HG02763 (cell line): Measurements from ENCODE around the gene AKR1B15.

ENCODE experiments used
- ATAC-seq: cut with Tn5 transposase; IDR thresholded peaks from one replicate; pipeline ENCODE4 v1.9.1; 2021; ENCODE audit warnings: mild to moderate bottlenecking, moderate library complexity; ENCODE audit not compliant: unreplicated experiment

AKR1B15 gene

DNA sequence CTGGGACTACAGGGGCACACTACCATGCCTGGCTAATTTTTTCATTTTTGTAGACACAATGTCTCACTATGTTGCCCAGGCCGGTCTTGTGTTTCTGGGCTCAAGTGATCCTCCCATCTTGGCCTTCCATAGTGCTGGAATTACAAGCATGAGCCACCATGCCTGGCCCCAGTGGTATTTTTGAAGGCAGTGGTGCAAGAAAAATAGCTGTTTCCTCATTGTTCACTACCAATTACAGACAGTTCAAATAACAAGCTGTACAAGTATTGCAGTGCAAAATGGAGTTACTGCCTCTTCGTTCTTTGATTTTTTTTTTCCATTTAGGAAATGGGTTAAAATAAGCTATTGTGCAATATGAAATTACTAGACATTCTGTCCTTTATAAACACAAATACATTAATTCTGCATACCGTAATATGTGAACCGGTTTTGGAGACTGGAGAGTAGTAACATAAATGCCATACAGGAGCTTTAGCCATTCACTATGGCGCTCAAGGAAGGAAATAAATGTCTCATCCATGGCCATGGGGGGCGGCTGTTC lies 62.8 kb downstream of the AKR1B15 start:
- ATAC-seq, result no peak

DNA sequence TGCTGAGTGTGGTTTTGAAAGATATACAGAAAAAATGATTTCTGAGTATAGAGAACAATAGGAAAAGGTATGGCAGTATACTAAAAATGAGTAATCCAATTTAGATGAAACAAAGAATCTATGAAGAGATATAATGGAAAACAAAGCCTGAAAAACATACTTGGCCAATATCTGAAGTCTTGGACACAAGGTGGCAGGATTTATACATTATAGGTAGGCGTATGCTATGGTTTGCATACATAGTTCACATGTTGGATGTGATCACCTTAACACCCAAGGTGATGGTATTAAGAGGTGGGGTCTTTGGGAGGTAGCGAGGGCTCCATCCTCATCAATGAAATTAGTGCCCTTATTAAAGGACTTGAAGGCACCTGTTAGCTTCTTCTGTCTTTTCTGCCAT lies 63.3 kb downstream of the AKR1B15 start:
- ATAC-seq, result no peak

DNA sequence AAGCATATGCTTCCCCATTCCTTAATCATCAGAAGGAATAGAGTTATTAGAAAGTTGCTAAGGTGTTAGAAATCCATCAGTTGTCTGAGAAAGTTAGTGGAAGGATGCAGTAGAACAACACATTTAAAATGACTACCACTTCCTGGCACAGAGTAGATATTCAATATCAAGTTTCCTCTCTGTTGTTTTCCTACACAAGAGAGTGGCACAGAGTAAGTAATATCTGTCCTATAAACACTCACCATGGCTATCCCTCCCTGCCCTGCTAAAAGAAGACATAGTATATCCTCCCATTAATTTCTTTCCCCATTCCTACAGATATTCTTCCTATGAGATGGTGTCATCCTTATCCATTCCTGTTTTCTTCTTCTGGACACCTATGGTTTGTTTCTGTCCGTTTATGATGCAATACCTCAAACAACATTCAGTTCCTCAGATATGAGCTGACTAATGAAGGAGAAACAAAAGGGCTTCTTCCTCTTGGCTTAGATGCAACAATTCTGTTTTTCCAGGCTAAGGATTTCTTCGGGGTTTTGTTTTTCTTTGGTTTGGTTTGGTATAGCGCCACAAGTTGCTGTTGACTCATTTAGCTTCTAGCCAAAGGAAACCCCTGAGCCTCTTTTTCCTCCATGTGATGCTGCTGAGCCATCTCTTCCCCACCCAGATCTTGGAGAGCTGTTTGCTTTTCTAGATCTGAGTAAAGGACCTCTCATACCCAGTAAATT lies 64.9 kb downstream of the AKR1B15 start:
- ATAC-seq, result no peak

DNA sequence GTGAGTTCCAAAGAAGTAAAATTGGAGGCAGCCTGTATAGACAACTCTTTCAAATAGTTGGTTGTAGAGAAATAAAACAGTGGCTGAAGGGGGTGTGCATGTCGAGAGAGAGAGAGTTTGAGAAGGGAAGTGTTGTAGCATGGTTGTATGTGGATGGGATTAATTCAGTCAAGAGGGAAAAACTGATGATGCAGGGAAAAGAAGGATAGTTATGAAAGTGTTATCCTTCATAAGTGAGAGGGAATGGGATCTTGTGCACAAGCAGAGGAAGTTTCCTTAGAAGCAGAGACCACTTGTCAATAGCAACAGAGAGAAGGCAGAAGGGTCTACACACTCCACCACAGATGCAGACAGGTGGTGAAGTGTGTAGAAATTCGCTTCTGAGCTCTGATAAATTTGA lies 67.7 kb downstream of the AKR1B15 start:
- ATAC-seq, result no peak

DNA sequence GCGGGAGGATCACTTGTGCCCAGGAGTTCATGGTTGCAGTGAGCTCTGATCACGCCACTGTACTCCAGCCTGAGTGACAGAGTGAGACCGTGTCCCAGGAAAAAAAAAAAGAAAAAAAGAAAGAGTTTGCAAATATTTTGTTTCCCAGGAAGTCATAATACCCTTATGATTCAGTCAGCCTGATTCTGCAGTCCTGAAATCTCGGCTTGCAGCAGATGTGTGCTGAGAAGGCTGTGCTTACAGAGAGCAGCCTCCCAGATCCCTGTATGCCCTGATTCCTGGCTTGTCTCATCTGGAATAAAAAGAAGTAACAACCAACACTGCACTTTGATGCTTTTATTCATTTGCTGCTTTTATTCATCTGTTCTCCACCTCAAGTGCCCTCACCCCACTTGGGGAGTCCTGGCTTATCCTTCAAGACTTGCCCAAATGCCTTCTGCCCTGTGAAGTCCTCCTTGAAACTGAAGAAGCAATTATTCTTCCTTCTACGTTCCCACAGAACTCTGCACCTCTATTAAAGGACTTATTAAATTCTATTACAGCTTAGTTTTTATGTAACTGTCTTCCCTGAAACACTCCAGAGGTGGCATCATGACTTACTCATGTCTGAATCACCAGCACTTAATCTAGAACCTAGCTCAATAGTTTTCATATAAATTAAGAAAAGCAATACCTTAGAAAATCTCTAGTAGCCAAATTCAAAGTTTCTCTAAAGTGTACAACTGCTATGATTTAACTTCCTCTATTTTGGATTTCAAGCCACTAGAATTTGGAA lies 70.0 kb downstream of the AKR1B15 start:
- no peak for ATAC-seq

DNA sequence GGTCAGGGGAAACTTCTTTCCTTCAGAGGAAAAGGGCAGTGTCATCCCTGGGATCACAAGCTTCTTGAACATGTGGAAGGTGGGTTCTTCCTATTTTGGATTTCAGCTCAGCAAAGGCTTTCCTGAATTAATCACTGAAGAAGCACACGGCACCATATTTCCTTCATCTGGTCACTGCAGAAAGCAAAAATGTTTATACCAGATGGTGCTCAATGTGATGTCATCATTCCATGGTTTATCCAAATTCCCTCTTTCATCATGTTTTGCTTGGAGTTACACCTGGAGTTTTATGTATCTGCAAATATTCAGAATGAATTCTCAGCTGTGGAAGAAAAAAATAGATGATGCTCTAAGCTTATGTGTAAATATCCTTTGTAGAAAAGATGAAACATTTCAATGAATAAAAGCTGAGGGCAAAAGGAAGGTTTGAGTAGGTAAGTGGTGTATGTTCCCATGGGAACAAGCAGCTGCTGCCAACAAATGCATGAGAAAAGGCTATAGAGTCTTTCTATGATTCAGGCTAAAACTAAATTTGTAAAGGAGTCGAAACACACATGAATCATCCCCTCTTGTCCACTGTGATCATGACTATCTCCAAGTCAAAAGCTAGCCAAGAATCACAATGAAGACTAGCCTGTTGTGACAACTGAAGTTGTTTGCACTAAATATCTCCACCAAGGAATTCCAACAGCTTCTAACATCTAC lies 70.9 kb downstream of the AKR1B15 start:
- no peak for ATAC-seq

DNA sequence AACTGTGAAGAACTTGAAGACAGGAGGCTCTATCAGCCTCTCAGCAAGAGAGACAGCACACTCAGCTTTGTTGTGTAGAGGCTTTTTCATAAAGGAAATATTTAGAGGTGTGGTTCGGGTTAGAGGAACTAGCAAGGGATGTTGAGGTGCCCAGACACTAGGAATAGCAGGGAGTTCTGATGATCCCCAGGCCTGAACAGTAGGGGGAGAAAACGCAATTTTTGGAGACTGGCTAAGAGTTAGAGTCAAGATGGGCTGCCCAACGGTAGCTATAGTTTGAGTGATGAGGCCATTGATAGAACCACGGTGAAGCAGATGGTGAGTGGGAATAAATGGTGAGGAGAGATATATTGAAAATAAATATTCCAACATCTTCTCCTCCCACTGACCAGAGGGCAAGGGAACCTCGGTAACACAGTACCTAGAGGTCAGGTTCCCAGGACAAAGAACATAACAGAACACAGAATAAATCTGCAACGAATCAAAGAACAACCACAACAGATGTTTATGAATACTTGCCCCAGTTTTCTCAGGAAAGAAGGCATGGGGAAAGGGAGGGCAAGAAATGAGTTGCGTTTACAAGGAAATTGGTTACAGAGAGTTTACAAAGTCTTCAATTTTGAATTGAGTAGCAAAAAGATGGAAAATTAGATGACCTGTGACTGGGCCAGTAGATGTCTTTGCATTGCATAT lies 73.5 kb downstream of the AKR1B15 start:
- no peak for ATAC-seq

DNA sequence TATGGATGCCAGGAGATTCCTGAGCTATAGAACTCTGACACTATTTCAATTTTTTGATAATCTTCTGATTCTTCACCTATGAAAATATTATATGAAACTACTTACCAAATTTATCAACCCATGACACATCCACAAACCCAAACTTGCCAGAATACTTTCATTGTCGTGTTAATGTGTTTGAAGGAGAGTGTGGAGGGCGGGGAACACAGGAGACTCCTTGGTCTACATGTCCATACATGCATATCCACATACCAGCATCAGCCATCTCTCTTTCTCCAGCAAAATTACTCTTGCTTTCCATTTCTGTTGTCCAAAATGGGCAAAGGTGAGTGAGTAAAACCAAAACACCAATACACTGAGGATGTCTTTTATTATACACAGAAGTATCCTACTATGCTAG lies 74.3 kb downstream of the AKR1B15 start:
- no peak for ATAC-seq

DNA sequence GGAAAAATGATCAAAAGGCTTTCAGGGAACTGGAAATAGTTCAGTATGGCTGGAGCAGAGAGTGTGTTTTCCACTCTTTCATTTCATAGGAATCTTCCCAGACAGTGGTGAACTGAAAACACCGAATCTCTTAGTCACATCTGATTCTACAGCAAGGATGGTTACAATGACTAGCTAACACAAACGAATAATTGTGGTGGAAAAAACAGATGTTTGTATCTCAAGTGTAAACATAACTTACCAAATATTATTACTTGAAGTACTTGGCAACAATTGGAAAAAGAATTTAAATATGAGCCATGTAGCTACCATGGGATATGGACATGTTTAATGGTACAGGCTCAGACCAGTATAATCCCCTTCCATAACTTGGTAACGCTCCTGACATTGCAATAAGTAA lies 76.6 kb downstream of the AKR1B15 start:
- no peak for ATAC-seq

DNA sequence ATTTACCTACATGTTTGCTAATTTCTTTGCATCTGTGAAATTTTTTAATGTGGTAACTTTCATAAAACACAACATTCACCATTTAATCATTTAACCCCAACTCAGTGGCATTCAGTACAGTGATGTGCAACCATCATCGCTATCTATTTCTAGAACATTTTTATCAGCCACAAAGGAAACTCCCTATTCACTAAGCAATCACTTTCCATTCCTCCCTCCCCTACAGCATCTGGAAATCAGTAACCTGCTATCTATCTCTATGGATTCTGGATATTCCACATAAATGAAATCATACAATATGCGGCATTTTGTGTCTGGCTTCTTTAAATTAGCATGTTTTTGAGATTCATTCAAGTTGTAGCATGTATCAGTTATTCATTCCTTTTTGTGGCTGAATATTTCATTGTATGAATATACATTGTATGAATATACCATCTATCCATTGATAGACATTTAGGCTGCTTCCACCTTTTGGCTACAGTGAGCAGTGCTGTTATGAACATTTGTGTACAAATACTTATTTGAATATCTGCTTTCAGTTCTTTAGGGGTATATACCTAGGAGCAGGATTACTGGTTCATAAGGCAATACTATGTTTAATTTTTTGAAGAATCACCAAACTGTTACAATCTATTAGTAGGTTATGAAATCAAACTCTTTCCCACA lies 78.3 kb downstream of the AKR1B15 start:
- ATAC-seq, result no peak

DNA sequence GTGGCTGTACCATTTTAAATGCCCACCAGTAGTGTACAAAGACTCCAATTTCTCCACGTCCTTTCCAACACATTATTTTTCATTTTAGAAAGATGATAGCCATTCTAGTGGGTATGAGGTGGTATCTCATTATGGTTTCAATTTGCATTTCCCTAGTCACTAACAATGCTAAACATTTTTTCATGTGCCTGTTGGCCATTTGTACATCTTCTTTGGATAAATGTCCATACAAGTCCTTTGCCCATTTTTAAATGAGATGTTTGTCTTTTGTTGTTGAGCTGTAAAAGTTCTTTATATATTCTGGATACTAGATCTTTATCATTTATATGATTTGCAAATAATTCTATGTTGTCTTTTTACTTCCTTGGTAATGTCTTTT lies 78.9 kb downstream of the AKR1B15 start:
- ATAC-seq, result no peak

DNA sequence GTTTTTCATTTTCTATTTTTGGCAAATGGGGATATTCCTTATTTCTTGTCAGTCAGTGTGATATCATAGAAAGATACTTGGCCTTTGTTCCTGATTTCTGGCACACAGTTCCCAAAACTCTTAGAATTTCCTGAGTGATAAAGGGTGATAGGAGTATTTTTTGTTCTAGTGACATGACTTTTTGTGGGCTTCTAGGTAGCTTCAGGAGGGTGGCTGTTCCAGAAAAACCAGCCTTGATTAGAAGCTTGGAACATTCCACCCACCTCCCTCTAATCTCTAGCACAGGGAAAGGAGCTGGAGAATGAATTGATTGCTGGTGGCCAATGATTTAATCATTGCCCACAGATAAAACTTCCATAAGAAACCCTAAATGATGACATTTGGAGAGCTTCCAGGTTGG lies 80.5 kb downstream of the AKR1B15 start:
- no peak for ATAC-seq
